Measurements from ENCODE around the gene LTK.
"Not testable (repeated sequence)": the region's sequence is repeated elsewhere in the genome, so short reads cannot be mapped to it uniquely, and the experiment has no call there.

LTK gene

DNA sequence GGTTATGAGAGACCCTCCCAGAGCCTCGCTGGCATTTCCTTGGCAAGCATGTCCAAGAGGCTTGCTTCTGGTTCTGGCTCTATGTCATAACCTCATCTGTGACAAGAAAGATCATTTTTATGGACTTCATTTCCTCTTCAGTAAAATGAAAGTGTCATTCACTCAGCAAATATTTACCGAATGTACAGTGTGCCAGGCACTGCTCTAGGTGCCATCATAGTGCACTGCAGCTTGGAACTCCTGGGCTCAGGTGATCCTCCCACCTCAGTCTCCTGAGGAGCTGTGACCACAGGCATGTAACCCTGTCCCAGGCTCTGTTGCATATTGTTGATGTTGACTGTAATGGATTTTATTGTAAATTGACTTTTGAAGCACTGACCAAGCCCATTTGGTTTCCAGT, 38.7 kb downstream of the LTK start:
- DNase-seq (ENCODE audit: low spot score), result no peak

DNA sequence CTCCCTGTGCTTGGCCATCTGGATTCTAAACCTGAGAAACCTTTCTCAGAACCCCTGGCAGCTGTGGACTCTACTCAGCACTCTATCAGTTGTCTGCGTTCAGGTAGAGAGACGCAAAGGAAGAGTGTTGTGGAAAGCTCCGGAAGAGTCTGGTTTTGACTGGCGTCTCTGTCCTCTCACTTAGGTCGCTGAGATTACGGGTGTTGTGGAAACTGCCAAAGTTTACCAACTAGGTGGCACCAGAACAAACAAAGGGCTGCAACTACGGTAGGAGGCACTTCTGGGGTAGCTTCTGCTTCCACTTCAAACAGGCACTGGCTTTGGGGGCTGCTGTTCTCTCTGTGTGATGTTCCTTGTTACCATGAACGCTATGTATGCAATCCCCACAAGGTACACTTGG, 39.2 kb downstream of the LTK start:
- no peak for DNase-seq (ENCODE audit: low spot score)

GRCh38 chr15:41473418-41473817, 40.2 kb downstream of the LTK start:
- no peak for DNase-seq (ENCODE audit: low spot score)

DNA sequence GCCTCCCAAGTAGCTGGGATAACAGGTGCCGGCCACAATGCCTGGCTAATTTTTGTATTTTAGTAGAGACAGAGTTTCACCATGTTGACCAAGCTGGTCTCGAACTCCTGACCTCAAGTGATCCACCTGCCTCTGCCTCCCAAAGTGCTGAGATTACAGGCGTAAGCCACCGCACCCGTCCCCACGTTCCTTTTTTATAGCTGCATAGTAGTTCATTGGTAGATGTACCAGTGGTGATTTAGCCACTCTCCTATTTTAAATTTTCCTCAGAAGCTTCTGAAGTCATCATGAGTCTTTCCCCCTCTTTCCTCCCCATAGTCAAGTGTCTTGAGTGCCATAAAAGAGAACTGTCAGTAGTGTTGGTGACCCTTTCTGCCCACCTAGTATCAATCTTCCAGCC, 44.0 kb downstream of the LTK start:
- not testable (repeated sequence) for DNase-seq (ENCODE audit: low spot score)

- DNase-seq (ENCODE audit: low spot score), result no peak
Observed at GRCh38 chr15:41466711-41467110, 46.9 kb downstream of the LTK start.

GRCh38 chr15:41465822-41466421, 47.7 kb downstream of the LTK start:
- DNase-seq (ENCODE audit: low spot score), result peak; percentile 47

DNA sequence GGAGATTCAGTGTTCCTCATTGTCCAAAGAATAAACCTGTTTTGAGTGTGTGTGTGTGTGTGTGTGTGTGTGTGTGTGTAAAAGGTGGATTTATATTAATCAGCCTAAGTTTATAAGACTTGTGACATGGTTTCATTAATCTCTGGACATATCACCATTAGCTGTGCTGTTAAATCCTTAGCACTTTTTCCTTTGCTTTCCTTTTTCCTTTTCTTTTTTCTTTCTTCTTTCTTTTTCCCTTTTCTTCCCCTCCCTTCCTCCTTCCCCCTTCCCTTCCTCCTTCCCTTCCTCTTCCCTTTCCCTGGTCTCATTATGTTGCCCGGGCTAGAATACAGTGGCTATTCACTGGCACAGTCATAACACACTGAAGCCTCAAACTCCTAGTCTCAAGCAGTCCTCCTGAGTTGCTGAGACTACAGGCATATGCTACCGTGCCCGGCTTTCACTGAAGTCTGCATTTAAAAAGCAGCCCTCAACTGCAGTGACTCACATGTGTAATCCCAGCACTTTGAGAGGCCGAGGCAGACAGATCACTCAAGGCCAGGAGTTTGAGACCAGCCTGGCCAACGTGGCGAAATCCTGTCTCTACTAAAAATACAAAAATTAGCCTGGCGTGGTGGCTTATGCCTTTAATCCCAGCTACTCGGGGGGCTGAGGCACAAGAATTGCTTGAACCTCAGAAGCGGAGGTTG, 48.6 kb downstream of the LTK start:
- no peak for DNase-seq (ENCODE audit: low spot score)

DNA sequence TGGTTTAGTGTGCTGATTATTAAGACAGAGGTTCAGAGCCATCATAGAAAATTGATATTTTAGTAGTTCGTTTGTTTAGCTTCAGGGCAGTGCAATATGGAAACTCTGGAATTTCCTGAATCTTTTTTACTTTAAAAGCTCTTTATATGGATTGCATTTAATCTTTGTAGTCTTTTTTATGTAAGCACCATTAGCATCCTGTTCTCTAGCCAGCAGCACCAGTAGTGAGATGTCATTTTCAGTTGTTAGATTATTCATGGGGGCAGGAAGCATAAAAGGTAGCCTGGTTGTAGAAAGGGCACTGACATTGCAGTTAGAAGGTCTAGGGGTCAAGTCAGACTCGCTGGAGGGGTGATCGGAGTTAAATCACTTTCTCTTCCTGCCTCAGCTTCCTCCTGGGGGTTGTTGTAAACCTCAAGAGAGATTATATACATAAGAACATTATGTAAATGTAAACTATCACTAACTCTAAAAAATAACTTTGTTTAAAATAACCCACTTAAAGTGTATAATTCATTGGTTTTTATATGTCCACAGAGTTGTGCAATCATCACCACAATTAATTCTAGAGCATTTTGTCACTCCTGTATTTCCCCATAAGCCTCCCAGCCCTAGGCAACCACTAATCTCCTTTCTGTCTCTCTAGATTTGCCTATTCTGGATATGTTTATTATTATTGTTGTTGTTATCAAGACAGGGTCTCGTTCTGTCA, 51.4 kb downstream of the LTK start:
- DNase-seq (ENCODE audit: low spot score), result no peak
